ENCODE measurements around the gene PHF23.

PHF23 gene

GRCh38 chr17:7221278-7222092 is 17.8 kb downstream of the PHF23 start:
- Histone ChIP-seq H4K8ac (ENCODE audit: low read depth, low read length) (no peak overlapping the region), H3K36me3 (ENCODE audit: control insufficient read depth, insufficient read depth, low read length) (peaks cover 12% of the 10 kb centered on the region)
- no CpG with 5 or more reads among the region's 10 CpGs for WGBS (ENCODE audit: extremely low coverage, insufficient coverage, low lambda C conversion rate)

GRCh38 chr17:7220593-7221277 is 18.5 kb downstream of the PHF23 start:
- Histone ChIP-seq H3K4me1 (ENCODE audit: control insufficient read depth, low read depth, low read length) (peaks cover 14% of the 10 kb centered on the region), H3K4ac (ENCODE audit: low read depth, low read length) (no peak overlapping the region), H3K36me3 (ENCODE audit: control insufficient read depth, insufficient read depth, low read length) (peaks cover 10% of the 10 kb centered on the region), H3K27ac (ENCODE audit: low read depth, low read length) (peak overlapping the region; percentile 50), H2BK120ac (ENCODE audit: low read depth, low read length) (no peak overlapping the region), H2BK15ac (replicated peaks; ENCODE audit: low read depth) (no peak overlapping the region), H3K4me2 (ENCODE audit: low read length) (peak overlapping the region; percentile 83), H4K5ac (ENCODE audit: low read length) (no peak overlapping the region), H3K4me3 (ENCODE audit: low read length) (peak overlapping the region; percentile 40), H2AK5ac (ENCODE audit: low read length) (peak overlapping the region; percentile 6), H3K79me2 (ENCODE audit: control insufficient read depth, insufficient read depth, low read length) (peaks cover 7% of the 10 kb centered on the region), H3K18ac (ENCODE audit: low read length) (no peak overlapping the region), H3K79me1 (ENCODE audit: low read length) (peaks cover 5% of the 10 kb centered on the region), H3K56ac (ENCODE audit: low read length) (peak overlapping the region; percentile 90), H2BK5ac (ENCODE audit: low read length) (no peak overlapping the region), H3K27me3 (ENCODE audit: insufficient read depth, low read length, poor library complexity) (no peaks in the 10 kb centered on the region), H4K8ac (ENCODE audit: low read depth, low read length) (no peak overlapping the region), H3K23ac (ENCODE audit: low read length) (no peak overlapping the region), H3K9ac (ENCODE audit: low read length) (peak overlapping the region; percentile 70)
- DNase-seq, result peak; percentile 75
- no CpG with 5 or more reads among the region's 11 CpGs for WGBS (ENCODE audit: extremely low coverage, insufficient coverage, low lambda C conversion rate)

More at GRCh38 chr17:7221278-7222092, 17.8 kb downstream of the PHF23 start:
- Histone ChIP-seq H4K5ac (ENCODE audit: low read length) (no peak overlapping the region), H3K4me2 (ENCODE audit: low read length) (no peak overlapping the region), H2AK5ac (ENCODE audit: low read length) (no peak overlapping the region), H3K27me3 (ENCODE audit: insufficient read depth, low read length, poor library complexity) (no peaks in the 10 kb centered on the region), H3K56ac (ENCODE audit: low read length) (no peak overlapping the region), H3K4ac (ENCODE audit: low read depth, low read length) (no peak overlapping the region), H2BK120ac (ENCODE audit: low read depth, low read length) (no peak overlapping the region), H3K23ac (ENCODE audit: low read length) (no peak overlapping the region), H3K18ac (ENCODE audit: low read length) (no peak overlapping the region), H3K4me1 (ENCODE audit: control insufficient read depth, low read depth, low read length) (peaks cover 9% of the 10 kb centered on the region), H3K79me1 (ENCODE audit: low read length) (peaks cover 4% of the 10 kb centered on the region), H3K79me2 (ENCODE audit: control insufficient read depth, insufficient read depth, low read length) (peaks cover 4% of the 10 kb centered on the region), H2BK5ac (ENCODE audit: low read length) (no peak overlapping the region), H3K4me3 (ENCODE audit: low read length) (no peak overlapping the region), H3K9ac (ENCODE audit: low read length) (peak overlapping the region; percentile 70), H2BK15ac (replicated peaks; ENCODE audit: low read depth) (no peak overlapping the region), H3K27ac (ENCODE audit: low read depth, low read length) (no peak overlapping the region)
- DNase-seq, result no peak

DNA sequence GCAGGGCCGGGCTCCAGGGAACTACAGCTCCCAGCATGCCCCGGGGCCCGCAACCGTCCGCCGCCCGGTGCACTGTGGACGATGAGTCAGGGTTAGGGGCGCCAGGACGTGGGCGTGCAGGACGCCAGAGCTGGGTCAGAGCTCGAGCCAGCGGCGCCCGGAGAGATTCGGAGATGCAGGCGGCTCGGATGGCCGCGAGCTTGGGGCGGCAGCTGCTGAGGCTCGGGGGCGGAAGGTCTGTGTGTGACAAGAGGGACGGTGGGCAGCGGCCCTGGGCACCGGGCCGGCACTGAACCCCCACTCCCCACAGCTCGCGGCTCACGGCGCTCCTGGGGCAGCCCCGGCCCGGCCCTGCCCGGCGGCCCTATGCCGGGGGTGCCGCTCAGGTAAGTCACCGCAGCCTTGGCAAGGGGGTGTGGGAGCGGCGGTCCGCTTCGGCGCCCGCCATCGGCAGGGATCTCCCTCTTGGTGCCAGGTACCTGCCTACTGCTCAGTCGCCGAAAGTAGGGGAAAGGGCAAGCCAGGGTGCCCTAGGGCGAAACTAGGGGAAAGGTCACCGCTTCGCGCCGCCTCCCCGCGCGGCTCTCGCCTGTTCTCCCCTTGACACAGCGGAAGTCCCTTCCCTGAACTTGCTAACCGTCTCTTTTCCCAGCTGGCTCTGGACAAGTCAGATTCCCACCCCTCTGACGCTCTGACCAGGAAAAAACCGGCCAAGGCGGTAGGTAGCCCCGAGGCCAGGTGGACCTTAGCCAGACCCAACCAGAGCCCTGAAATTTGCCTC is 19.3 kb downstream of the PHF23 start, which contains the start of the genes ACADVL and DLG4:
TSS of gene ACADVL (plus strand) at position 127 of the 781 bp plus-strand sequence. CDS start at position 174, 47 bp downstream.
TSS of gene DLG4 (minus strand) at position 25 of the 781 bp plus-strand sequence.
- Histone ChIP-seq H3K27ac (ENCODE audit: low read depth, low read length) (peak within 1 kb of the TSS; percentile 50), H3K4me1 (ENCODE audit: control insufficient read depth, low read depth, low read length) (peaks cover 14% of the 10 kb centered on the region), H3K56ac (ENCODE audit: low read length) (peak within 1 kb of the TSS; percentile 90), H3K27me3 (ENCODE audit: insufficient read depth, low read length, poor library complexity) (no peaks in the 10 kb centered on the region), H3K18ac (ENCODE audit: low read length) (no peak within 1 kb of the TSS), H3K4ac (ENCODE audit: low read depth, low read length) (peak within 1 kb of the TSS; percentile 23), H3K36me3 (ENCODE audit: control insufficient read depth, insufficient read depth, low read length) (peaks cover 10% of the 10 kb centered on the region), H2BK120ac (ENCODE audit: low read depth, low read length) (no peak within 1 kb of the TSS), H3K79me1 (ENCODE audit: low read length) (peaks cover 5% of the 10 kb centered on the region), H3K9ac (ENCODE audit: low read length) (peak within 1 kb of the TSS; percentile 70), H3K4me3 (ENCODE audit: low read length) (peak within 1 kb of the TSS; percentile 40), H3K23ac (ENCODE audit: low read length) (no peak within 1 kb of the TSS), H2AK5ac (ENCODE audit: low read length) (peak within 1 kb of the TSS; percentile 6), H4K5ac (ENCODE audit: low read length) (peak within 1 kb of the TSS; percentile 50), H3K4me2 (ENCODE audit: low read length) (peak within 1 kb of the TSS; percentile 83), H2BK5ac (ENCODE audit: low read length) (no peak within 1 kb of the TSS), H2BK15ac (replicated peaks; ENCODE audit: low read depth) (no peak within 1 kb of the TSS), H3K79me2 (ENCODE audit: control insufficient read depth, insufficient read depth, low read length) (peaks cover 7% of the 10 kb centered on the region), H4K8ac (ENCODE audit: low read depth, low read length) (no peak within 1 kb of the TSS)
- DNase-seq, result peak; percentile 90
- no CpG with 5 or more reads among the region's 63 CpGs for WGBS (ENCODE audit: extremely low coverage, insufficient coverage, low lambda C conversion rate)

- no peak overlapping the region for H2AK5ac ChIP-seq (ENCODE audit: low read length)
- peak overlapping the region; percentile 61 for H3K9ac ChIP-seq (ENCODE audit: low read length)
- peak overlapping the region; percentile 82 for H3K56ac ChIP-seq (ENCODE audit: low read length)
- peaks cover 7% of the 10 kb centered on the region for H3K79me2 ChIP-seq (ENCODE audit: control insufficient read depth, insufficient read depth, low read length)
- no peak overlapping the region for H2BK15ac ChIP-seq (replicated peaks; ENCODE audit: low read depth)
- H3K4ac ChIP-seq (ENCODE audit: low read depth, low read length), result no peak overlapping the region
- H3K4me1 ChIP-seq (ENCODE audit: control insufficient read depth, low read depth, low read length), result peaks cover 14% of the 10 kb centered on the region
- no peak overlapping the region for H4K8ac ChIP-seq (ENCODE audit: low read depth, low read length)
- H2BK5ac ChIP-seq (ENCODE audit: low read length), result no peak overlapping the region
- H3K27ac ChIP-seq (ENCODE audit: low read depth, low read length), result no peak overlapping the region
- H3K27me3 ChIP-seq (ENCODE audit: insufficient read depth, low read length, poor library complexity), result no peaks in the 10 kb centered on the region
- DNase-seq, result no peak
- H3K23ac ChIP-seq (ENCODE audit: low read length), result no peak overlapping the region
- peak overlapping the region; percentile 25 for H3K4me2 ChIP-seq (ENCODE audit: low read length)
- peaks cover 10% of the 10 kb centered on the region for H3K36me3 ChIP-seq (ENCODE audit: control insufficient read depth, insufficient read depth, low read length)
- H3K79me1 ChIP-seq (ENCODE audit: low read length), result peaks cover 5% of the 10 kb centered on the region
- WGBS (ENCODE audit: extremely low coverage, insufficient coverage, low lambda C conversion rate), result no CpG with 5 or more reads among the region's 12 CpGs
- H3K18ac ChIP-seq (ENCODE audit: low read length), result no peak overlapping the region
- H2BK120ac ChIP-seq (ENCODE audit: low read depth, low read length), result no peak overlapping the region
- H3K4me3 ChIP-seq (ENCODE audit: low read length), result no peak overlapping the region
- peak overlapping the region; percentile 50 for H4K5ac ChIP-seq (ENCODE audit: low read length)
These were observed 19.9 kb downstream of the PHF23 start for GRCh38 chr17:7219229-7219811.

DNA sequence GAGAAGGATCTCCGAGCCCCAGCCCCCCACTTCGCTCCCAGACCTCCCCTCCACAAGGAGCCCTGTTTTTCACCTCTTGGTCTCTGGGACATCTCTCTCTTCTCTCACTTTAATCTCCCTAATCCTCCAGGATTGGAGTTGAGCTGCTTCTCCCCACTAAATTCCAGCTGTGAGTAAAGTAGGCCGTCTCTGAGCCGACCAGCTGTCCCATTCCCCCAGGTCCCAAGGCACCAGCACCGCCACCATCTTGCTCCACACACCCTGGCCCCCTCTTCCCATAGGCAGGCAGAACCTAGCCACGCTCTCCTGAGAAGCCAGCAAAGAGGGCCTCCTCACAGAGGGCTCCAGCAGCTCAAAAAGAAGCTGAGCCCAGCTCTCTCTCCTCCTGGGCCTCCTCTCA is 20.5 kb downstream of the PHF23 start:
- Histone ChIP-seq H3K36me3 (ENCODE audit: control insufficient read depth, insufficient read depth, low read length) (peaks cover 6% of the 10 kb centered on the region), H2BK120ac (ENCODE audit: low read depth, low read length) (no peak overlapping the region), H3K23ac (ENCODE audit: low read length) (no peak overlapping the region), H3K4me2 (ENCODE audit: low read length) (no peak overlapping the region), H3K4me3 (ENCODE audit: low read length) (no peak overlapping the region), H3K4me1 (ENCODE audit: control insufficient read depth, low read depth, low read length) (peaks cover 14% of the 10 kb centered on the region), H4K8ac (ENCODE audit: low read depth, low read length) (no peak overlapping the region), H3K27ac (ENCODE audit: low read depth, low read length) (no peak overlapping the region), H3K79me1 (ENCODE audit: low read length) (peaks cover 5% of the 10 kb centered on the region), H3K4ac (ENCODE audit: low read depth, low read length) (no peak overlapping the region), H2AK5ac (ENCODE audit: low read length) (no peak overlapping the region), H3K18ac (ENCODE audit: low read length) (no peak overlapping the region), H3K79me2 (ENCODE audit: control insufficient read depth, insufficient read depth, low read length) (peaks cover 7% of the 10 kb centered on the region), H2BK15ac (replicated peaks; ENCODE audit: low read depth) (no peak overlapping the region), H3K27me3 (ENCODE audit: insufficient read depth, low read length, poor library complexity) (no peaks in the 10 kb centered on the region), H4K5ac (ENCODE audit: low read length) (no peak overlapping the region), H3K9ac (ENCODE audit: low read length) (peak overlapping the region; percentile 7), H3K56ac (ENCODE audit: low read length) (peak overlapping the region; percentile 58), H2BK5ac (ENCODE audit: low read length) (no peak overlapping the region)
- no CpG with 5 or more reads among the region's 6 CpGs for WGBS (ENCODE audit: extremely low coverage, insufficient coverage, low lambda C conversion rate)
- DNase-seq, result no peak
